SU-DHL-6 (cell line): ENCODE data around the gene HEATR3.

ENCODE experiments used
- CTCF ChIP-seq: fragments of 200-600 bp; sonication (generic); IDR thresholded peaks from one replicate; pipeline ENCODE4 v1.5.1; 2017; ENCODE audit warnings: antibody characterized with exemption, mild to moderate bottlenecking, low read length, moderate library complexity; ENCODE audit not compliant: insufficient read depth, poor library complexity, severe bottlenecking
- EZH2phosphoT487 ChIP-seq: fragments of 200-600 bp; sonication (generic), shearing (Covaris generic); conservative IDR thresholded peaks from 2 replicates; pipeline ENCODE4 v1.6.1; 2018; ENCODE audit warnings: mild to moderate bottlenecking, antibody characterized with exemption, low read length, moderate library complexity, mixed read lengths

DNA sequence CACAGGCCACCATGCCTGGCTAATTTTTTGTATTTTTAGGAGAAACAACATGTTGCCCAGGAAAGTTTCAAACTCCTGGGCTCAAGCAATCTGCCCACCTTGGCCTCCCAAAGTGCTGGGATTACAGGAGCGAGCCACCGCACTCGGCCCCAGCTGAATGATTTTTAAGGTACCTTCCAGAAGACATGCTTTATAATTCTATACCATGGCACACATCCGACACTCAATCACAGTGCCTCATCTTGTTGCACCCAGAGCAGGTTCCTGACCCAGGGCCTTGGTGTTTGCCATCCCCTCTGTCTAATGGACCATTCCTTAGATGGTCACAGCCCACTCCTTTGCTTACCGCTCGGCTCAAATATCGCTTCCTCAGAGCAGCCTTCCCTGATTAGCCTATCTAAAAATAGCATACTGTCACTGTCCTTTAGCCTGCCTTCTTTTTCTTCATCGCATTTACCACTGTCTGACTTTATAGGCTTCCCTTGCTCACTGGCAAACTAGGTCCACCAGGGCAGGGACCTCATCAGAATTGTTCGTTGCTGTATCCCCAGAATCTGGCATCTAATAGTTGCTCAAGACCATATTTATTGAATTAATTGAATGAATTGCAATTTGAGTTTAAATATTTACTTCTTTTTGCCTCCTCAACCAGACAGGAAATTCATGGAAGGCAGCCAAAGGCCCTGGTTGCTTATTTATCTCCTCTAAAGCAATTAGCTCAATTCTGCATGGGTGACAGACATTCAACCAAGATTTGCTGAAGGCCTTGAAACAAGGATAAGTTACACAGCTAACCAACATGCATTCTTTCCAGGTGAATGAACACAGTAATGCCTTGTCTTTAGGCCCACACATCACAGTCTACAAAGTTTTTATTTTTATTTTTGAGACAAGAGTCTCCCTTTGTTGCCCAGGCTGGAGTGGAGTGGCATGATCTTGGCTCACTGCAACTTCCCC is 81.0 kb downstream of the HEATR3 start:
- TF ChIP-seq CTCF, result no peak
- TF ChIP-seq EZH2phosphoT487, result no peak
